Measurements from ENCODE around the gene HEG1.

The HEG1 gene

GRCh38 chr3:124942613-124943012 lies 113.2 kb downstream of the HEG1 start:
- DNase-seq (ENCODE audit: low read depth) = no peak

DNA sequence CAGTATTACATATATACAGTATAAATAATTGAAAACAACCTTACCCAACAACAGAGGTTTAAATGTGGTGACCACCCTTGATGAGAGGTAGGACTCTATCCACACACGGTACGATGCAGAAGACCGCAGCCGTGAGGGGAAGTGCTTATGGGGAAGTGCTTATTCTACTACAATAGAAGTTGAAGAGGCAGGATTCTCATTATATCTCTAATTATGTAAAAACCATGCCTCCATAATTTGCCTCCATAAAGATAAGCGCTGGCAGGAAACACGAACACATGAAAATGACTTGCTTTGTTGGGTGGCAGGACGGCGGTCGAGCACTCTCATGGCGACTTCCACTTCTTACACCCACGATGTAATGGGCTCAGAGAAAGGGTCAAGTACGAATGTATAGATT lies 114.0 kb downstream of the HEG1 start:
- DNase-seq (ENCODE audit: low read depth) = no peak

DNA sequence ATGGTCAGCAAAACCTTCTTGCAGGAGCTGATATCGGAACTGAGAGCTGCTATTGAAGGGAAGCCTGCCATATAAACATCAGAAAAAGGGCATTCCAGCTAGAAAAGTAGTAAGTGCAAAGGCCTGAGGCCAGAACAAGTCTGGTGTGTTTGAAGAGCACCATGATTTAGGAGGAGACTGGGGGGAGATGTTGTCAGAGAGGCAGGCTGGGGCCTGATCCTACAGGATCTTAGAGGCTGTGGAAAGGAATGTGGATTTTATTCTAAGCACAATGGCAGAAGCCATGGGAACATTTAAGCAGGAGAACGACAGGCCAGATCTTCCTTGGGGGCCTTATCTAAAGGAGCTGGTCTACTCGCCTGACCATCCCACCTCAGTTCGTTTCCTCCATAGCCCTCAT lies 116.1 kb downstream of the HEG1 start:
- no peak for DNase-seq (ENCODE audit: low read depth)

DNA sequence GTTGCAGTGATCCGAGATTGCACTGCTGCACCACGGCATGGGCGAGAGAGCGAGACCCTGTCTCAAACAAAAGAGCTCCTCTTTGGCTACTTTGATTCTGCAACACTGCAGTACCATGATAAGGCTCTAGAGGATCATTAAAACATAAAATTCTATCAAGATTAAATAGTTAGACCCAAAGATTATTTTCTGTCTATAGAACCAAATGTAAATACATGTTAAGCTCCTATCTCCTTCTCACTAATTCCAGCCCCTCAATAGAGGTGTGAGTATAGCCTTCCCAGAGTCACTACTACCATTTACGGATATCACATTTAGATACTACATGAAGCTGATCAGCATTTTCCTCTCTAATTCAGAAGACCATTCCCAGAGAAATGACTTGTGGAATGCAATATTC lies 116.9 kb downstream of the HEG1 start:
- no peak for DNase-seq (ENCODE audit: low read depth)

DNA sequence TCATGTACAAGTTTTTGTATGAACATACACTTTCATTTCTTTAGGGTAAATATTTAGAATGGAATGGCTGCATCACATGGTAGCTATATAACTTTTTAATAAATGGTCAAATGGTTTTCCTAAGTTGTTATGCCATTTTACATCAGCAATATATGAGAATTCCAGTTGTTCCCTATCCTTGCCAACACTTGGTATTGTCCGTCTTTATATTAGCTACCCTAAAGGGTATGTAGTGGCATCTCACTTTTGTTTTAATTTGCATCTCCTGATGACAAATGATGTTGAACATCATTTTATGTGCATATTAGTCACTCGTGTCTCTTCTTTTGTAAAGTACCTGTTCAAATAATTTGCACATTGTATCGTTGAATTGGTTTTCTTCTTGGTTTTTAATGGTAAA lies 118.7 kb downstream of the HEG1 start:
- DNase-seq (ENCODE audit: low read depth) = no peak

DNA sequence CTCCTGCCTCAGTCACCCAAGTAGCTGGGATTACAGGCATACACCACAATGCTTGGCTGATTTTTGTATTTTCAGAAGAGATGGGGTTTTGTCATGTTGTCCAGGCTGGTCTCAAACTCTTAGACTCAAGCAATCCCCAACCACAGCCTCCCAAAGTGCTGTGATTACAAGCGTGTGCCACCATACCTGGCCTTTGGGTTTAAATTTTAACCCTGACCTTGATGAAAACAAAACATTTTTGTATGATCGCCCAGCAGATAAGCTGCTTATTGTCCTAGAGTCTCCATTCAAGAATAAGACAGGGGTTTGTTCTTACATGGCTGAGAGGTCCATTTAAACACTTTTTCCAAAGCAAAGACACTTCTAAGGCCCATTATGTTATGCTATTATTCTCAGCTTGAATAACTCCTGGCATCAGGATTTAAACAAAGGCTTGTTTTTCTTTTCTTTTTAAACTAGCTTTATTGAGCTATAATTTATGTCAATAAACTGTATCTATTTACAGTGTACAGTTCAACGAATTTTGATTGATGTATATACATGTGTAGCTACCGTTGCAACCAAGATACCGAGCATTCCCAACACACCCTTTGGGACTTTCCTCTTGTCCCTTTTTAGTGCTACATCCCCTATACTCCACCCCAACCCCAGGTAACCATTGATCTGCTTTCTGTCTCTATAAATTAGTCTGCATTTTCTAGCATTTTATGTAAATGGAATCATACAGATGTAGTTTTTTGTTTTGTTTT lies 119.8 kb downstream of the HEG1 start:
- no peak for DNase-seq (ENCODE audit: low read depth)

GRCh38 chr3:124935264-124935663 lies 120.5 kb downstream of the HEG1 start:
- DNase-seq (ENCODE audit: low read depth) = no peak

DNA sequence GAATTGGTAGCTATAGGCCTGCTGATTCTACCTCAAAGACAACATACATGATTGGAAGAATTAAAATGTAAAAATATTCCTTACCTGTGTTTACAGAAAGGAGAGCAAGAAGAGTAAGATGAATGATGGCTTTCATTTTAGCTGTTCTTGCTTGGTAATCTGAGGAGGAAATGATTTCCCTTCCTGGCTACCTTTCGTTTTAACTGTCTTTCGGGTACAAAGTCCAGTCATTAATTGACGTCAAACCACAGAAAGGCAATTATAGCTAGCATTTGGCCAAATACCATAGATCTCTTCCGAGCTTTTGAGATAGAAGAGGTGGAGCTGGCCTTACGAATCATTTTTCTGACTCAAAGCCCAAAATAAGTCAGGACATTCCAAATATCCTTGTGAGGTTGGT lies 121.2 kb downstream of the HEG1 start, which contains the start of gene MUC13:
Gene MUC13 (minus strand): TSS at position 175 of the 400 bp plus-strand sequence. CDS start 39 bp downstream, at position 136.
- no peak for DNase-seq (ENCODE audit: low read depth)

GRCh38 chr3:124928333-124929202 lies 127.2 kb downstream of the HEG1 start:
- peak; percentile 44 for DNase-seq (ENCODE audit: low read depth)

DNA sequence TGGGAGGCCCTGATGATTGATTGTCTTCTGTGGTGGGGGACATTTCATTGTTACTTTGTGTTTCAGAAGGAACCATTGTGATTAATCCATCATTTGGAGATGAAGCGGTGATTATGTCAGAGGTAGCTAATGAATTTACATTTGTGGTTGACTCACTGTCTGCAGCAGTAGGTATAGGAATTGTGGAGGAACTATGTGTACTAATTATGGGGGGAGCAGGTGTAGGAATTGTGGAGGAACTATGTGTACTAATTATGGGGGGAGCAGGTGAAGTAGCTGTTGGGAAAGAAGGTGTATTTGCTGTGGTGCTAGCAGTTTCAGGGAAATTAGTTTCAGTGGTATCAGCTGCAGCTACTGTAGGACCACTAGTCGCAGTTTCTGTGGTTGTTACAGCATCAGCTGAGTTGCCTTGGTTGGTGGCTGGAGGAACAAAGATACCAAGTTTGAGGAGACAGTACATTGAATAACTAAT lies 128.2 kb downstream of the HEG1 start:
- no peak for DNase-seq (ENCODE audit: low read depth)

GRCh38 chr3:124926426-124927101 lies 129.2 kb downstream of the HEG1 start:
- no peak for DNase-seq (ENCODE audit: low read depth)

GRCh38 chr3:124924741-124925140 lies 131.1 kb downstream of the HEG1 start:
- no peak for DNase-seq (ENCODE audit: low read depth)

GRCh38 chr3:124923833-124924232 lies 132.0 kb downstream of the HEG1 start:
- DNase-seq (ENCODE audit: low read depth) = no peak

DNA sequence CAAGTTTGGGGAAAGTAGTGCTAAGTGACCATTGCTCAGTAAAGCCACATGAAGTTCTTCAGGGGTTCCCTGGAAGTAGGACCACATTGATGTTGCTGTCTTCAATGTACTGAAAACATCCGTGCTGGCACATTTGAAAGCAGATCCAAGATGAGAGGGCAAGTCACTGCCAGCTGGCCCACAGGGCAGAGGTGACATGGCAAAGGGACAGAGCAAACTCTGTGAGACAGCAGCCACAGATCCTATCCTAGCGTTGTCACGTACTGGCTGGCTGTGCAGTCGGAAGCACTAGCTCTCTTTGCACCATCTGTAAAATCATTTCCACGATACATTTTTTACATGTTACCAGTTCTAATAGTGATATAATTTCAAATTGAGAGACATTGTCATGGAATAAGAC lies 135.1 kb downstream of the HEG1 start:
- DNase-seq (ENCODE audit: low read depth) = no peak

DNA sequence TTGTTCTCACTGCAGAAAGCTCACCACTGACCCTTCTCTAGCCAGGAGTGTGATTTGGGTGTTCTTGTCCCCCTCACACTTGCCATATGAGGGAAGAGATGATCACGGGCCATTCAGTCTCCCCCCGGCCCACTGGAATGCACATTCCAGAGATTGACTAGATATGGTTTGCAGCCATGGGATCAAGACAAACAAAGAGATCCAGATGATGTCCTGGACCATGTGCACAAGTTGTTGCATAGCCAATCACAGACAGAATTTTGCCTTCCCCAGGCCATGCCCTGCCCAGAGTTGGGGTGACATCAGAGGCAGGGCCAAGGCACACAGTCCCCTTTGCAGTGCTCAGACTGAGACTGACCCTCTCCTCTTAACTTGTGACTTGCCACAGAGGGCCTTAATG lies 136.0 kb downstream of the HEG1 start:
- no peak for DNase-seq (ENCODE audit: low read depth)

DNA sequence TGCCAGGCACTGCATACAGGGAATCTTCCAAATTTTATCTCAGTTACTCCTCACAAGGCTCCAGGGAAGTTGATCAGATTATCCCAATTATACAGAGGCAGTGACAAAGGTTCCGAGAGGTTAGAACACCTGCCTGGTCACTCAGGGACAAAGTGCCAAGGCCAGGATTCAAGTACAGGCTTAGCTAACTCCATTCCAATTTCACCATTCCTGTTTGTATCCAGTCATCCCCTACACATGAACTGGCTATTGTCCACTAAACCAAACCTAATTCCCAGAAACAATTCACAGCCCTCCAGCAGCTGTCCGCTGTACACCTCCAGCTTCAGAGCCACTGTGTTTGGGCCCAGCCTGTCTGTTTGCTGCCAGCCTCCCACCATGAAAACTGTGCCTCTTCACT lies 137.3 kb downstream of the HEG1 start:
- no peak for DNase-seq (ENCODE audit: low read depth)

- DNase-seq (ENCODE audit: low read depth) = no peak
These were observed 138.9 kb downstream of the HEG1 start for GRCh38 chr3:124916837-124917409.

Measured in stimulated activated CD8-positive, alpha-beta memory T cell treated with anti-CD3 and anti-CD28 coated beads, Interleukin-12 subunit alpha, Interleukin-12 subunit beta, amount 100 ng/mL, for 1 hour (primary cell).